ENCODE results near the gene ZNF653.

DNA sequence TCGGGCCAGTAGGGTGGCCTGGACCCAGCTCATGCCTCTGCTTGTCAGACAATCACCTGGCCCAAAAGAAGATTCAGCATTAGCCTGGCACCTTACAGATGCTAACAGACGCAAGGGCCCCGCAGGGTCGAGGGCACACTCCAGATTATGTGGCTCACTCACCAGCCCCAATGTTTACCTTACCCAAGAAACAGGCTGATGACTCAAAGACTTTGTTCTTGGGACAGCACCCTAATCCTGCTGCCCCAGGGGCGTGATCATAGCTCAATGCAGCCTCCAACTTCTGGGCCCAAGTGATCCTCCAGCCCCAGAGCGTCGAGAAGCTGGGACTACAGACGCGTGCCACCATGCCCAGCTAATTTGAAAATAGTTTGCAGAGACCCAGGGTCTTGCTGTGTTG, 13.5 kb upstream of the ZNF653 start:
- TF ChIP-seq POLR2A (IDR thresholded peaks at IDR 0.05) = no peak
- TF ChIP-seq, protein P1, sequence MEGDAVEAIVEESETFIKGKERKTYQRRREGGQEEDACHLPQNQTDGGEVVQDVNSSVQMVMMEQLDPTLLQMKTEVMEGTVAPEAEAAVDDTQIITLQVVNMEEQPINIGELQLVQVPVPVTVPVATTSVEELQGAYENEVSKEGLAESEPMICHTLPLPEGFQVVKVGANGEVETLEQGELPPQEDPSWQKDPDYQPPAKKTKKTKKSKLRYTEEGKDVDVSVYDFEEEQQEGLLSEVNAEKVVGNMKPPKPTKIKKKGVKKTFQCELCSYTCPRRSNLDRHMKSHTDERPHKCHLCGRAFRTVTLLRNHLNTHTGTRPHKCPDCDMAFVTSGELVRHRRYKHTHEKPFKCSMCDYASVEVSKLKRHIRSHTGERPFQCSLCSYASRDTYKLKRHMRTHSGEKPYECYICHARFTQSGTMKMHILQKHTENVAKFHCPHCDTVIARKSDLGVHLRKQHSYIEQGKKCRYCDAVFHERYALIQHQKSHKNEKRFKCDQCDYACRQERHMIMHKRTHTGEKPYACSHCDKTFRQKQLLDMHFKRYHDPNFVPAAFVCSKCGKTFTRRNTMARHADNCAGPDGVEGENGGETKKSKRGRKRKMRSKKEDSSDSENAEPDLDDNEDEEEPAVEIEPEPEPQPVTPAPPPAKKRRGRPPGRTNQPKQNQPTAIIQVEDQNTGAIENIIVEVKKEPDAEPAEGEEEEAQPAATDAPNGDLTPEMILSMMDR (IDR thresholded peaks at IDR 0.05) = no peak

Data from Peyer's patch (tissue), 4 donors.